ENCODE results near the gene MYBPC2. TPM values are rescaled to one million over a fixed set of nuclear protein-coding genes. Genes with fewer than 3 reads are reported as not detected.

The MYBPC2 gene
- total RNA-seq, 4 donors from 2014 or later, result 0.29 TPM; not detected in 3

GRCh38 chr19:50490411-50490811 lies 57.7 kb downstream of the MYBPC2 start:
- DNase-seq (ENCODE audit: low spot score in 2 of 2), result no peak
- H3K9me3 ChIP-seq, result no peaks in the 10 kb centered on the region
- peaks cover 49% of the 10 kb centered on the region for H3K27me3 ChIP-seq
- no peak overlapping the region for H3K27ac ChIP-seq
- no peaks in the 10 kb centered on the region for H3K36me3 ChIP-seq
- WGBS, result 94% methylated on average over 16 of the region's 18 CpGs
- no peaks in the 10 kb centered on the region for H3K4me1 ChIP-seq
- TF ChIP-seq POLR2AphosphoS5 (IDR thresholded peaks at IDR 0.05) (no peak), POLR2A (IDR thresholded peaks at IDR 0.05) (no peak), EP300 (IDR thresholded peaks at IDR 0.05) (no peak)
- TF ChIP-seq, protein P1, sequence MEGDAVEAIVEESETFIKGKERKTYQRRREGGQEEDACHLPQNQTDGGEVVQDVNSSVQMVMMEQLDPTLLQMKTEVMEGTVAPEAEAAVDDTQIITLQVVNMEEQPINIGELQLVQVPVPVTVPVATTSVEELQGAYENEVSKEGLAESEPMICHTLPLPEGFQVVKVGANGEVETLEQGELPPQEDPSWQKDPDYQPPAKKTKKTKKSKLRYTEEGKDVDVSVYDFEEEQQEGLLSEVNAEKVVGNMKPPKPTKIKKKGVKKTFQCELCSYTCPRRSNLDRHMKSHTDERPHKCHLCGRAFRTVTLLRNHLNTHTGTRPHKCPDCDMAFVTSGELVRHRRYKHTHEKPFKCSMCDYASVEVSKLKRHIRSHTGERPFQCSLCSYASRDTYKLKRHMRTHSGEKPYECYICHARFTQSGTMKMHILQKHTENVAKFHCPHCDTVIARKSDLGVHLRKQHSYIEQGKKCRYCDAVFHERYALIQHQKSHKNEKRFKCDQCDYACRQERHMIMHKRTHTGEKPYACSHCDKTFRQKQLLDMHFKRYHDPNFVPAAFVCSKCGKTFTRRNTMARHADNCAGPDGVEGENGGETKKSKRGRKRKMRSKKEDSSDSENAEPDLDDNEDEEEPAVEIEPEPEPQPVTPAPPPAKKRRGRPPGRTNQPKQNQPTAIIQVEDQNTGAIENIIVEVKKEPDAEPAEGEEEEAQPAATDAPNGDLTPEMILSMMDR (IDR thresholded peaks at IDR 0.05), result no peak
- no peak overlapping the region for H3K4me3 ChIP-seq

- WGBS, result 30% methylated on average over 26 of the region's 26 CpGs
- TF ChIP-seq POLR2A (IDR thresholded peaks at IDR 0.05) (no peak), EP300 (IDR thresholded peaks at IDR 0.05) (no peak), POLR2AphosphoS5 (IDR thresholded peaks at IDR 0.05) (no peak)
- TF ChIP-seq, protein P1 (IDR thresholded peaks at IDR 0.05), result no peak
- DNase-seq (ENCODE audit: low spot score in 2 of 2), result no peak
Observed at GRCh38 chr19:50490991-50491472, 58.3 kb downstream of the MYBPC2 start.

GRCh38 chr19:50492303-50493052 lies 59.8 kb downstream of the MYBPC2 start:
- H3K27ac ChIP-seq, result no peak overlapping the region
- no peaks in the 10 kb centered on the region for H3K4me1 ChIP-seq
- no peak overlapping the region for H3K4me3 ChIP-seq
- H3K9me3 ChIP-seq, result no peaks in the 10 kb centered on the region
- WGBS, result 4% methylated on average over 9 of the region's 12 CpGs
- H3K36me3 ChIP-seq, result no peaks in the 10 kb centered on the region
- TF ChIP-seq POLR2AphosphoS5 (IDR thresholded peaks at IDR 0.05), result no peak
- H3K27me3 ChIP-seq, result peaks cover 41% of the 10 kb centered on the region
- no peak for DNase-seq (ENCODE audit: low spot score in 2 of 2)

More at GRCh38 chr19:50490991-50491472, 58.3 kb downstream of the MYBPC2 start:
- H3K36me3 ChIP-seq, result no peaks in the 10 kb centered on the region
- H3K9me3 ChIP-seq, result no peaks in the 10 kb centered on the region
- H3K4me1 ChIP-seq, result no peaks in the 10 kb centered on the region
- H3K27ac ChIP-seq, result no peak overlapping the region
- H3K4me3 ChIP-seq, result no peak overlapping the region
- peaks cover 49% of the 10 kb centered on the region for H3K27me3 ChIP-seq

DNA sequence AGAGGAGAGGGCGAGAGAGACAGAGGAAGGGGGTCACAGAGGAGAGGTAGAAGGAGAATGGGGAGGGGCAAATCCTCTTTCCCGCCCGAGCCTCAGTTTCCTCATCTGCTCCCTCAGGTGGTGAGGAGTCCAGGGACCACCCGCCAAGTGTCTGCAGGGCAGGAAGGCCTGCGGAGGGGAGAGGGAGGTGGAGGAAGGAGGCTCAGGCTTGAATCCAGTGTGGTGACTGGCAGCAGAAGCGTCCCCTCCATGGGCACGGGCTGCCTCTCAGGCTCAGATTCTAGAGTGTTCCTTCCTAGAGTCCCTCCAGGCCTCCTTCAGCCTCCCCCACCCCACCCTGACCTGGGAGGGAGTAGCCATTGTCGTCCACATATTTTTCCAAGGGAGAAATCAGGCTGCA lies 60.5 kb downstream of the MYBPC2 start:
- H3K27ac ChIP-seq, result no peak overlapping the region
- H3K36me3 ChIP-seq, result no peaks in the 10 kb centered on the region
- DNase-seq (ENCODE audit: low spot score in 2 of 2), result no peak
- TF ChIP-seq, protein P1 (IDR thresholded peaks at IDR 0.05), result no peak
- TF ChIP-seq POLR2A (IDR thresholded peaks at IDR 0.05), result no peak
- no peak for TF ChIP-seq POLR2AphosphoS5 (IDR thresholded peaks at IDR 0.05)
- TF ChIP-seq EP300 (IDR thresholded peaks at IDR 0.05), result no peak
- H3K9me3 ChIP-seq, result no peaks in the 10 kb centered on the region
- no peak overlapping the region for H3K4me3 ChIP-seq
- H3K4me1 ChIP-seq, result no peaks in the 10 kb centered on the region
- H3K27me3 ChIP-seq, result peaks cover 36% of the 10 kb centered on the region
- 57% methylated on average over 6 of the region's 8 CpGs for WGBS

- no peak for TF ChIP-seq POLR2A (IDR thresholded peaks at IDR 0.05)
- H3K27ac ChIP-seq, result no peak overlapping the region
- peaks cover 24% of the 10 kb centered on the region for H3K27me3 ChIP-seq
- DNase-seq (ENCODE audit: low spot score in 2 of 2), result no peak
- no peaks in the 10 kb centered on the region for H3K36me3 ChIP-seq
- no peaks in the 10 kb centered on the region for H3K4me1 ChIP-seq
- H3K9me3 ChIP-seq, result no peaks in the 10 kb centered on the region
- H3K4me3 ChIP-seq, result no peak overlapping the region
- WGBS, result 64% methylated on average over 7 of the region's 7 CpGs
Observed at GRCh38 chr19:50494186-50495019, 61.7 kb downstream of the MYBPC2 start.

GRCh38 chr19:50495020-50495531 lies 62.4 kb downstream of the MYBPC2 start:
- Histone ChIP-seq H3K4me3 (no peak overlapping the region), H3K27me3 (peaks cover 17% of the 10 kb centered on the region), H3K4me1 (no peaks in the 10 kb centered on the region), H3K9me3 (no peaks in the 10 kb centered on the region), H3K27ac (no peak overlapping the region), H3K36me3 (no peaks in the 10 kb centered on the region)
- WGBS, result 86% methylated on average over 5 of the region's 5 CpGs
- no peak for TF ChIP-seq POLR2A (IDR thresholded peaks at IDR 0.05)
- no peak for TF ChIP-seq POLR2AphosphoS5 (IDR thresholded peaks at IDR 0.05)
- TF ChIP-seq, protein P1 (IDR thresholded peaks at IDR 0.05), result no peak
- TF ChIP-seq EP300 (IDR thresholded peaks at IDR 0.05), result no peak
- DNase-seq (ENCODE audit: low spot score in 2 of 2), result no peak

Data from suprapubic skin (tissue), 4 donors.